Measurements from ENCODE around the gene INPP5B. TPM values are rescaled to one million over a fixed set of nuclear protein-coding genes. Genes with fewer than 3 reads are reported as not detected.

INPP5B gene
- 10 to 100 TPM; 44.2 to 44.5 TPM for total RNA-seq

GRCh38 chr1:37946703-37947360, at the start of gene INPP5B:
INPP5B (minus strand) TSS chr1:37947053; CDS start chr1:37946308, 745 bp downstream.
- Histone ChIP-seq H3K9me3 (no peaks in the 10 kb centered on the region), H3K4me1 (ENCODE audit: control insufficient read depth in 1 of 2, low read depth in 2 of 2) (peaks cover 11 to 25% of the 10 kb centered on the region in 2 donors), H3K36me3 (no peaks in the 10 kb centered on the region), H3K27me3 (replicated peaks; ENCODE audit: insufficient read depth) (no peaks in the 10 kb centered on the region), H3K27ac (peak within 1 kb of the TSS; percentile 96), H3K4me3 (peak within 1 kb of the TSS; percentile 88)
- peak; percentile 72 for DNase-seq (ENCODE audit: low spot score)
- ATAC-seq (ENCODE audit: insufficient number of reproducible peaks, low FRiP score, low read depth) = peak; percentile 75
- TF ChIP-seq CTCF (IDR thresholded peaks at IDR 0.05) = peak; percentile 35

DNA sequence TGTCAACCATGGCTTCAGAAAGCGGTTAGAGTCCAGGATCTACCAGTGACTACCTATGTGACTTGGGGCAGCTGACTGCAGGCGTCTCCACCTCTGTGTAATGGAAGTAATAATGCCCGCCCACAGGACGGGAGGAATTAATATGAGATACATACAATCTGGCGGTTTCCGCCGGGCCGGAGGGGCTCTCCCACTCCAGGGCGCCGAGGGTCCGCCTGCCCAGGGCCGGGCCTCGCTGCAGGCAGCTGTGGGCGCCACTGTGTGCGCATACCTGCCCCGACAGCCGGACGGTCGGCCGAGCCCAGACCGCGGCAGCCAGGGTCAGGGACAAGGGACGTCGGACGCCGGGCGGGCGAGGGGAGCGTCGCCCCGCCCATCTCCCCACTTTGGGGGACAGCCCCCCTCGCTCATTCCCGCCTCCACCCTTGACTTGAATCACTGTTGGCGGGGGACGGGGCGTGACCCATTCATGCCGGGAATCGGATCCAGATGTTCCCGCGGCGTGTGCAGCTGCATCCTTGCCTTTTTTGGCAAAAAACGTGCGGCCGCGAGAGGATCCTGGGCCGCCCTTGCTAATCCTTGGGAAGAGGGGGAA, 49.0 kb upstream of the INPP5B start:
- DNase-seq (ENCODE audit: low spot score) (no peak), ATAC-seq (ENCODE audit: insufficient number of reproducible peaks, low FRiP score, low read depth) (peak; percentile 47)
- peaks cover 38 to 50% of the 10 kb centered on the region in 2 donors for H3K4me1 ChIP-seq (ENCODE audit: control insufficient read depth in 1 of 2, low read depth in 2 of 2)
- peak overlapping the region; percentile 82 to 97 for H3K27ac ChIP-seq
- no peak for TF ChIP-seq CTCF (IDR thresholded peaks at IDR 0.05)
- no peaks in the 10 kb centered on the region for H3K27me3 ChIP-seq (replicated peaks; ENCODE audit: insufficient read depth)
- H3K36me3 ChIP-seq = peaks cover 7% of the 10 kb centered on the region
- H3K9me3 ChIP-seq = no peaks in the 10 kb centered on the region
- peak overlapping the region; percentile 67 for H3K4me3 ChIP-seq

DNA sequence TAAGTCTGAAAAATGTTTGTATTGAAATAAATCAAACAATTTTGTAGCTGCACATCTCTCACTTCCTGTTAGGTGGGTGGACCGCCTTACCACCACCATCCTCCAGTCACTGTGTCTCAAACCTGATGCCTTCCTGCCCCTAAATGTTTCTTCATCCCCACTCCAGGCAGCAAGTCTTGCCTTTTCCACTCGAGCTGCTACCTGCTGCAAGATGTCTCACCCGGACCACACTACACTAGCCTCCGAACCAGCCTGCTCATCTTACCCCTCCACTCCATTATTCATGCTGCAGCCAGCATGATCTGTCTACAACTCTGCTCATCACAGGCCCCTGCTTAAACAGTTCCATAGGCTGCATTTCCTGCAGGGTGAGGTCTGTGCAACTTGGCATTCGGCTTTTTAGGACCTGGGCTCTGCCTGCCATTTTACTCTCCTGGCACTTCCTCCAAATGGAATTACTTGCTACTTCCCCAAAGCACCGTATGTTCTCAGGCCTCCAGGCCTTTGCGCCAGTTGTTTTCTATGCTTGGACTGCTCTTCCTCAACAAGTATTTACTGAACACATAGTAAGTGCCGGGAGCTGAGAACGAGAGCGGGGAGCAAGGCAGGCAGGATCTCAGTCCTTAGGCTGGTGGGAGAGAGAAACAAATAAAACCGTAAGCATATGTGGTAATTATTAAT, 48.2 kb upstream of the INPP5B start:
- peaks cover 30 to 48% of the 10 kb centered on the region in 2 donors for H3K4me1 ChIP-seq (ENCODE audit: control insufficient read depth in 1 of 2, low read depth in 2 of 2)
- ATAC-seq (ENCODE audit: insufficient number of reproducible peaks, low FRiP score, low read depth) (no peak), DNase-seq (ENCODE audit: low spot score) (no peak)
- H3K4me3 ChIP-seq = peak overlapping the region; percentile 67
- H3K36me3 ChIP-seq = peaks cover 7% of the 10 kb centered on the region
- H3K27ac ChIP-seq = peak overlapping the region; percentile 82 to 97
- H3K9me3 ChIP-seq = no peaks in the 10 kb centered on the region
- no peaks in the 10 kb centered on the region for H3K27me3 ChIP-seq (replicated peaks; ENCODE audit: insufficient read depth)
- no peak for TF ChIP-seq CTCF (IDR thresholded peaks at IDR 0.05)

- no peak for TF ChIP-seq CTCF (IDR thresholded peaks at IDR 0.05)
- H3K4me1 ChIP-seq (ENCODE audit: control insufficient read depth in 1 of 2, low read depth in 2 of 2) = peaks cover 7 to 21% of the 10 kb centered on the region in 2 donors
- DNase-seq (ENCODE audit: low spot score) = no peak
- H3K4me3 ChIP-seq = peak overlapping the region; percentile 94
- peak overlapping the region; percentile 69 to 76 for H3K27ac ChIP-seq
- peaks cover 23% of the 10 kb centered on the region for H3K36me3 ChIP-seq
- peak; percentile 3 for ATAC-seq (ENCODE audit: insufficient number of reproducible peaks, low FRiP score, low read depth)
- H3K27me3 ChIP-seq (replicated peaks; ENCODE audit: insufficient read depth) = no peaks in the 10 kb centered on the region
- no peaks in the 10 kb centered on the region for H3K9me3 ChIP-seq
Observed at GRCh38 chr1:37989361-37989930, 42.6 kb upstream of the INPP5B start.

DNA sequence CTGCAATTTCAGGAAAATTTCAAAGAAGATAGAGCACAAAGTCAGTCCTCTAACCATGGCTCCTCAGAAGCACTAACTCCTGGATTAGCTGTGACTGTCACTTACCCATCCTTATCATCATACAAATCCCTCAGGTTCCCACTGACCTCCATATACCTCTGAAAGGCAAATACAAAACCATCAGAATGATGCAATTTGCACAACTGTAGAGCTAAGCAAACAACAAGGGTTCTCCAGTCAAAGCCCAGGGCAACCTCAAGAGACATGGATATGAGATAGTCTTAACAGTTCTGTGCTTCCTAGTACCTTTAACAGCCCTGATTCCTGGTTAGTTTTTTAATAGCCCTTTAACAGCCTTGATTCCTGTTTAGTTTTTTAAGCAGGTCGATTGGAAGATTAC, 40.8 kb upstream of the INPP5B start:
- no peaks in the 10 kb centered on the region for H3K27me3 ChIP-seq (replicated peaks; ENCODE audit: insufficient read depth)
- no peak overlapping the region for H3K27ac ChIP-seq
- no peaks in the 10 kb centered on the region for H3K9me3 ChIP-seq
- ATAC-seq (ENCODE audit: insufficient number of reproducible peaks, low FRiP score, low read depth) = no peak
- TF ChIP-seq CTCF (IDR thresholded peaks at IDR 0.05) = no peak
- no peak for DNase-seq (ENCODE audit: low spot score)
- no peak overlapping the region for H3K4me3 ChIP-seq
- H3K36me3 ChIP-seq = peaks cover 31% of the 10 kb centered on the region
- H3K4me1 ChIP-seq (ENCODE audit: control insufficient read depth in 1 of 2, low read depth in 2 of 2) = peaks cover 7 to 21% of the 10 kb centered on the region in 2 donors
